Glomerular visceral epithelial cell (primary cell): ENCODE measurements around the gene ASF1A.

Source experiments
- DNase-seq: peaks from one replicate; pipeline ENCODE4 v3.0.0-alpha.2; 2016; ENCODE audit errors: extremely low spot score

Gene ASF1A

GRCh38 chr6:118881440-118882313, 12.3 kb upstream of the ASF1A start:
- no peak for DNase-seq

GRCh38 chr6:118882314-118882905, 11.5 kb upstream of the ASF1A start:
- DNase-seq = no peak

- DNase-seq = no peak
These were observed 7.3 kb upstream of the ASF1A start for GRCh38 chr6:118886641-118887040.

- DNase-seq = no peak
These were observed 4.8 kb upstream of the ASF1A start for GRCh38 chr6:118889163-118889562.

- no peak for DNase-seq
These were observed 2.8 kb upstream of the ASF1A start for GRCh38 chr6:118890997-118891790.

GRCh38 chr6:118892355-118892991, 1.5 kb upstream of the ASF1A start:
- no peak for DNase-seq

GRCh38 chr6:118893064-118893806, 717 bp upstream of the ASF1A start:
- DNase-seq = peak; percentile 65

- DNase-seq = peak; percentile 75
These were observed 691 bp downstream of the ASF1A start for GRCh38 chr6:118894425-118895260.

- no peak for DNase-seq
These were observed 1.3 kb downstream of the ASF1A start for GRCh38 chr6:118895261-118895560.

GRCh38 chr6:118895859-118896258, 1.9 kb downstream of the ASF1A start:
- DNase-seq = no peak

GRCh38 chr6:118896339-118897136, 2.6 kb downstream of the ASF1A start:
- DNase-seq = peak; percentile 65

- DNase-seq = no peak
These were observed 3.4 kb downstream of the ASF1A start for GRCh38 chr6:118897386-118897785.

GRCh38 chr6:118899948-118900347, 6.0 kb downstream of the ASF1A start:
- DNase-seq = no peak

GRCh38 chr6:118902726-118903125, 8.8 kb downstream of the ASF1A start:
- DNase-seq = no peak

- DNase-seq = no peak
These were observed 9.2 kb downstream of the ASF1A start for GRCh38 chr6:118903138-118903537.

- DNase-seq = no peak
These were observed 9.7 kb downstream of the ASF1A start for GRCh38 chr6:118903691-118904090.

GRCh38 chr6:118905084-118905483, 11.1 kb downstream of the ASF1A start:
- no peak for DNase-seq

GRCh38 chr6:118905851-118906250, 11.9 kb downstream of the ASF1A start:
- no peak for DNase-seq

GRCh38 chr6:118908441-118908840, 14.5 kb downstream of the ASF1A start:
- DNase-seq = peak; percentile 55

GRCh38 chr6:118912646-118913045, 18.7 kb downstream of the ASF1A start:
- no peak for DNase-seq
